Epithelial cell of proximal tubule (primary cell): ENCODE results near the gene ISM1. TPM values are rescaled to one million over a fixed set of nuclear protein-coding genes. Genes with fewer than 3 reads are reported as not detected.

Experiments
- DNase-seq: peaks from one replicate; pipeline ENCODE4 v3.0.0-alpha.2; 2011; ENCODE audit warnings: low read depth
- H3K4me3 ChIP-seq: 2 replicates; pipeline ENCODE4 v1.5.1; 2011; ENCODE audit warnings: low read depth, mild to moderate bottlenecking, low read length
- CTCF ChIP-seq: conservative IDR thresholded peaks from 2 replicates; pipeline ENCODE4 v1.5.1; 2012; ENCODE audit warnings: low read depth, mild to moderate bottlenecking, low read length
- total RNA-seq: library from RNA; depleted of rRNA; stranded (reverse); fragments of >200 nt; gene quantifications from 2 replicates; pipeline ENCODE4 v1.2.3, GENCODE V29; 2015

The ISM1 gene
- total RNA-seq, 1 donor from 2014 or later: 0.06 TPM

DNA sequence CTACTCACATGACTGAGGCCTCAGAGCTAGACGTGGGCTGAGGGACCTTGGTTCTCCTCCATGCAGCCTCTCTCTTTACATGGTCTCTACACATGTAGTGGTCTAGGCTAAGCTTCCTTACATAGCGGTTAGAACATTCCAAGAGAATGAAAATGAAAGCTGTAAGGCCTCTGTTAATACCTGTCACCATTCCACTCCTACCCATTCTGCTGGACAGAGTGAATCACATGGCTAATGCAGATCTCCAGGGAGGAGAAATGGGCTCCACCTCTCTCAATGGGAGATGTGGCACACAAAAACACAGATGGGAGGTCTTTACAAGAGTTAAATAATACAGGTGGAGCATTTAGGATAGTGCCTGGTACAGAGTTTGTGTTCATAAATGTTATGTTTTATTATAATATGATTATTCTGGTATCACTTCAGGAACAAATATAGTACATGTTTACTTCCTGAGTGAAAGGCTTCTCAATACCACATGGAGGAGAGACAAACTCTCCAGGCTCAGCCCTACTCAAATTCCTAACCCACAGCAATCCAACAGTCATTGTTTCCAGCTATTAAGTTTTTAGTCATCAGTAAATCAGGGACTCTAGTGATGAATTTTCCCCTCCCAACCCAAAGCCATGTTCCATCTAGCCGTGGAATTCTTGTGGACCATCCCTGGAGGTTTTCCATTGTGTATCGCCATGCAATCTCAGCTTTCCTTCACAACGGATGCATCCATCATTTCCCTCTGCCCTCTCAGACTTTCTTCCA is 57.9 kb downstream of the ISM1 start:
- TF ChIP-seq CTCF: no peak
- no peak for DNase-seq
- no peak overlapping the region for H3K4me3 ChIP-seq

GRCh38 chr20:13280609-13281324 is 59.7 kb downstream of the ISM1 start:
- no peak for TF ChIP-seq CTCF
- DNase-seq: no peak
- H3K4me3 ChIP-seq: no peak overlapping the region

DNA sequence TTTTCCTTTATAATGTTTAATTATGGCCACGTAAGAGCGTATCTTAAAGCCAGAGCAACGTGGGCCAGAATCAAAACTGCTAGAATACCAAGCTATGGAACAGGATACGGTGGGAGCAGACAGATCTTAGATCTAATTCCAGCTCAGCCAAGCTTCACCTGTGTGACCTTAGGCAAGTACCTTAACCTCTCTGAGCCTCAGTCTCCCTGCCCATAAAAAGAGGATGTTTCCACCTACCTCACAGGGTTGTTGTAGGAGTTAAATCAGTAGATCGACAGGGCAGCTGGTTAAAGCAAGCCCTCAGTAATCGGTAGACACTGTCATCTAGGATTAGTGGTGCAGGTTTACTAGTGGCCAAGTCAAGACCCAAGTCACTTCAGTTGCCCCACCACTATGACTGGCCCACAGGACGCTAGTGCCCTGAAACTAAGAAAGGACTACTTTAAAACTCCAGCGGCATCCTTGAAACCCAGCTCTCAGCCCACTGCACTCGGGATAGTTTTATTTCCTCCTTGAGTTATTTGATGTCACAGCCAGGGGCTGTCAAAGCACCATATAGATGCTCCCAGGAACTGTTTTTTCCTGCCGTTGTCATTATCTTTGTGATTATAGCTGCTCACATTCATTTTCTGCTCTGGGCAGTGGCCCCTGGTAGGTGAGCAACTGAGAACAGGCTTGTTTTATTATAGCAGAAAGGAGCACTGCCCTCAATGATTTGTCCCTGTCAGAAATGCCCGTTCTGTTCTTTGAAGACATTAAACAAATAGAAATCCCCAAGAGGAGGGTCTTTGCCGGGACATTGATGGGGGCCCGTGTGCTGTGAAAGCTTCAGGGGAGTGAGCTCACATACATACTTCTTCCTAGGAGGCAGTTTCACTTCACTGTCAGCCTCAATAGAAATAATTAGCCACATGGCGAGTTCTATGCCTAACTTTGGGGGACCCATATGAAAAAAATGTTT is 63.1 kb downstream of the ISM1 start:
- no peak for TF ChIP-seq CTCF
- H3K4me3 ChIP-seq: no peak overlapping the region
- no peak for DNase-seq

DNA sequence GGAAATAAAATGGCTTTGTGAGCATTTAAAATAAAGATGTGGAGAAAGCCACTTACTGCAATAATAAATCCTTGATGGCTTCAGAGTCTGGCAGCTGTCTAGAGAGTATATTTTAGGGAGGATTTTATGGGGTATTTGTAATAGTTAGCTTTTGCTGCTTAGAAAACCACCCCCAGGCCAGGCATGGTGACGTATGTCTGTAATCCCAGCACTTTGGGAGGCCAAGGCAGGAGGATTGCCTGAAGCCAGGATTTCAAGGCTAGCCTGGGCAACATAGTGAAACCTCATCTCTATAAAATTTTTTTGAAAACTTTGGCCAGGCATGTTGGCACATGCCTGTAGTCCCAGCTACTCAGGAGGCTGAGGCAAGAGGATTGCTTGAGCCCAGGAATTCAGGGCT is 63.8 kb downstream of the ISM1 start:
- H3K4me3 ChIP-seq: no peak overlapping the region
- TF ChIP-seq CTCF: no peak
- no peak for DNase-seq

DNA sequence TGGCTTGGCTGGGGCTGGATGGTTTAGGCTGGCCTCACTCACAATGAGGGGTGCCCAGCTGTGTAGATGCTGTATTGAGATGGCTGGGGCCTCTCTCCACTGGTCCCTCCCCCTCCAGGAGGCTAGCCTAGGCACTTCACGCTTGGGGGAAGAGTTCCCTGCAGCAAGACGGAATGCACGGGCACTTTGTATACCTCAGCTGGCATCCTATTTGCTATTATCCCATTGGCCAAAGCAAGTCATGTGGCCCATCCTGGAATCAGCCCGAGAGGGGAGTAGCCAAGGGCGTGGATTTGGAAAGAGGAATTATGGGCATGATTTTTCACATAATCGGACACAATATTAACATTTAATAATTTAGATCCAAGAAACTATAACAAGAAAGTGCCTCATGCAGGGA is 64.3 kb downstream of the ISM1 start:
- H3K4me3 ChIP-seq: no peak overlapping the region
- no peak for DNase-seq
- TF ChIP-seq CTCF: no peak

- DNase-seq: no peak
- TF ChIP-seq CTCF: no peak
- H3K4me3 ChIP-seq: no peak overlapping the region
Observed at GRCh38 chr20:13286052-13286451, 65.0 kb downstream of the ISM1 start.
